Right ventricle myocardium superior (tissue), 1 donor: ENCODE results near the gene AP1S1. TPM values are rescaled to one million over a fixed set of nuclear protein-coding genes. Genes with fewer than 3 reads are reported as not detected.

Experiments used
- ATAC-seq: fragments of 200-7000 bp; cut with Tn5 transposase; one replicate; pipeline ENCODE4 v1.9.1; 2020; ENCODE audit warnings: mild to moderate bottlenecking; ENCODE audit not compliant: poor library complexity
- DNase-seq: peaks from one replicate; pipeline ENCODE4 v3.0.0-alpha.2; 2020
- intact Hi-C: fragments of 100-400 bp; cut with DNase I; formaldehyde crosslinking; loops from one replicate; pipeline ENCODE4 v1.11.2; 2022
- microRNA-seq: library from miRNA; unstranded; fragments of <30 nt; microRNA quantifications from one replicate; pipeline ENCODE4 v1.2.0, GENCODE V29; 2020
- total RNA-seq: library from RNA; stranded (reverse); fragmentation: NEBNext Ultra II Directional; extraction: Animal tissue kit (Norgen Biotek cat#: 25700); gene quantifications from one replicate; pipeline ENCODE4 v1.2.1, GENCODE V29; 2021
- donor health status: DM: no; HTN: yes; CAD: no; lungs with severe emphysema.

AP1S1 gene
- total RNA-seq, 1 donor from 2014 or later = 14.1 TPM

DNA sequence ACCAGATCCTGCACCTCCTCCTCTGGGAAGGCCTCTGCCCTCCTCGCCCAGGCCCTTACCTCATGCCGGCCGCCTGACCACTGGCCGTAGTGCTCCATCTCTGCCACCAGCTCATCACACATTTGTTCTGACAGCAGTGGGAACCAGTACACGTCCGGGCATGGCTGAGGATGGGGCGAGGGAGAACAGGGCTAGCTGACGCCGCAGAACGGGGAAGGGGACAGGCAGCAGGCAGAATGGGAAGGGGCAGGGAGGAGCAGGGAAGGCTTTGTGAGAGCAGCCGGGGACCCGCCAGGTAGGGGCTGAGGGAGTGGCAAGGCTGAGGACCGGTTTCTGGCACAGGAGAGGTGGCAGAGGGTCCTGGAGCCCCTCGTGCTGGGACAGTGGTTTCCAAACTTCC is 54.5 kb downstream of the AP1S1 start:
- DNase-seq (no peak), ATAC-seq (no peak)
- intact Hi-C loops = no loop called here

DNA sequence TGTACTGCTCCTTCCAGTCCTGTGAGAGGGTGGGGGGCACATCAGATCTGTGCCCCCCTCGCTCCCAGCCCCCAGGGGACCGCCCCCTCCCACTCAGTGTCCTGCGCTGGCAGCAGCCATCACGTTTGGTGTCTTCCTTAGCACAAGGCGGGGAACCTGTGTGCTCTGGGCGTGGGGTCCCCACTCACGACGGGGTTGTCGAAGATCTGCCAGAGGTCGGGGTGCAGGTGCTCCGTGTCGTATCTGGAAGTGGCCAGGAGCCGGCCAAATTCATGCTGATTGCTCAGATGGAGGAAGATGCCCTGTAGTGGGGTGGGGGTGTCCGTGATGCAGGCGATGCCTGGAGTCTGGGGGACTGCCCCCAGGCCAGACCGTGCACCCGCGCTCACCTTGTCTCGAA is 55.9 kb downstream of the AP1S1 start:
- intact Hi-C loops = loop anchor here (10.0 kb wide), 1 partner anchor 75 kb away; no protein-coding TSS in a partner anchor
- DNase-seq = no peak

More for the DNA sequence above, 55.9 kb downstream of the AP1S1 start:
- no peak for ATAC-seq

Small RNAs within 50 kb of the gene (microRNA-seq; reads per million reads assigned to microRNA genes)
- gene MIR4653 = not detected

Other genes starting within 250 kb of the AP1S1 start
- 0.30 TPM for gene MUC3A, start 204.9 kb upstream of the AP1S1 start, total RNA-seq
- not detected for gene MUC12, start 184.9 kb upstream of the AP1S1 start, total RNA-seq
- gene MUC17, start 134.4 kb upstream of the AP1S1 start, total RNA-seq = not detected
- 16.7 TPM for gene TRIM56, start 69.0 kb upstream of the AP1S1 start, total RNA-seq
- 1.6 TPM for gene SERPINE1, start 27.4 kb upstream of the AP1S1 start, total RNA-seq
- gene VGF, start 11.1 kb downstream of the AP1S1 start, total RNA-seq = not detected
- not detected for gene NAT16, start 25.8 kb downstream of the AP1S1 start, total RNA-seq
- gene MOGAT3, start 46.6 kb downstream of the AP1S1 start, total RNA-seq = not detected
- gene PLOD3, start 63.1 kb downstream of the AP1S1 start, total RNA-seq = 39.0 TPM
- gene ZNHIT1, start 63.7 kb downstream of the AP1S1 start, total RNA-seq = 58.2 TPM
- 2.2 TPM for gene CLDN15, start 83.3 kb downstream of the AP1S1 start, total RNA-seq
- gene FIS1, start 90.6 kb downstream of the AP1S1 start, total RNA-seq = 336 TPM
- gene IFT22, start 167.3 kb downstream of the AP1S1 start, total RNA-seq = 28.5 TPM
- gene COL26A1, start 208.4 kb downstream of the AP1S1 start, total RNA-seq = not detected